ENCODE results near the gene TSEN54. TPM values are rescaled to one million over a fixed set of nuclear protein-coding genes. Genes with fewer than 3 reads are reported as not detected.
A peak's percentile ranks its signal among the peaks of the same experiment; 100 is the strongest.

The TSEN54 gene
- total and polyA plus RNA-seq, 9 donors: 11.3 to 35.0 (median 18.8) TPM

DNA sequence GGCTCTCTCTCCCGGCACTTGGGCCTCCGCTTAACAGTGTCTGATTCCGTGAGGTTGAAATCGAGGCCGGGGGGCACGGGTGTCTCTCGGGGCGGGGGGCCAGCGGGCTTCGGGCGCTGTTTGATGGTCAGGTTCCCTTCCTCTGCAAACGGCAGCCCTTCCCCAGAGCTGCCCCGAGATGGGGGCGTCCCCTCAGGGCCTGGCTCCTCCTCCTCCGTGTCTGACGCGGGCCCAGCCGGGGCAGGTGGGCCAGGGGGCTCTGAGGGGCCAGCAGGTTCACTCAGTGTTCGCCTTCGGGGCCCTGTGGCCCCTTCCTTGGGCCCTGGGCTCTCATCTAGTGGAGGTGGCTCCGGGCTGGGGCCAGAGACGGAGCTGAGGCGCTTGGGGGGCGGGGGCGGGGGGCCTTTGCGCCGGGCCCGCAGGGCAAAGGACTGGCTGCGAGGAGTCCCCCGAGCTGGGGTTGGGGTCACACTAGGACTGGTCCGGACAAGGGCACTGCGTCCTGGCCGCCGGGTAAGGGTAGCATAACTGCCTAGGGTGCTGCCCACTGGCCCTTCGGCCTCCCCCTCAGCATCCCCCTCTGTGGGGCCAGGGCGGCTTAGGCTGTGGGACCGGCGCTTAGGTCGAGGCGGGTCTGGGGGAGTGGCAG lies 14.1 kb upstream of the TSEN54 start:
- TF ChIP-seq, protein P1, sequence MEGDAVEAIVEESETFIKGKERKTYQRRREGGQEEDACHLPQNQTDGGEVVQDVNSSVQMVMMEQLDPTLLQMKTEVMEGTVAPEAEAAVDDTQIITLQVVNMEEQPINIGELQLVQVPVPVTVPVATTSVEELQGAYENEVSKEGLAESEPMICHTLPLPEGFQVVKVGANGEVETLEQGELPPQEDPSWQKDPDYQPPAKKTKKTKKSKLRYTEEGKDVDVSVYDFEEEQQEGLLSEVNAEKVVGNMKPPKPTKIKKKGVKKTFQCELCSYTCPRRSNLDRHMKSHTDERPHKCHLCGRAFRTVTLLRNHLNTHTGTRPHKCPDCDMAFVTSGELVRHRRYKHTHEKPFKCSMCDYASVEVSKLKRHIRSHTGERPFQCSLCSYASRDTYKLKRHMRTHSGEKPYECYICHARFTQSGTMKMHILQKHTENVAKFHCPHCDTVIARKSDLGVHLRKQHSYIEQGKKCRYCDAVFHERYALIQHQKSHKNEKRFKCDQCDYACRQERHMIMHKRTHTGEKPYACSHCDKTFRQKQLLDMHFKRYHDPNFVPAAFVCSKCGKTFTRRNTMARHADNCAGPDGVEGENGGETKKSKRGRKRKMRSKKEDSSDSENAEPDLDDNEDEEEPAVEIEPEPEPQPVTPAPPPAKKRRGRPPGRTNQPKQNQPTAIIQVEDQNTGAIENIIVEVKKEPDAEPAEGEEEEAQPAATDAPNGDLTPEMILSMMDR (IDR thresholded peaks at IDR 0.05): no peak
- TF ChIP-seq POLR2A (IDR thresholded peaks at IDR 0.05) (no peak), EP300 (IDR thresholded peaks at IDR 0.05) (no peak)
- Histone ChIP-seq H3K27ac (no peak overlapping the region), H3K36me3 (no peaks in the 10 kb centered on the region), H3K27me3 (no peaks in the 10 kb centered on the region), H3K4me1 (ENCODE audit: insufficient read depth) (peaks cover 3% of the 10 kb centered on the region), H3K9me3 (no peaks in the 10 kb centered on the region), H3K4me3 (no peak overlapping the region)
- DNase-seq: no peak
- 72 to 80% (median 78%) methylated on average over 15 to 40 of the region's 40 CpGs for WGBS, 3 donors
- intact Hi-C loops (cut with DNase I): no loop called here

DNA sequence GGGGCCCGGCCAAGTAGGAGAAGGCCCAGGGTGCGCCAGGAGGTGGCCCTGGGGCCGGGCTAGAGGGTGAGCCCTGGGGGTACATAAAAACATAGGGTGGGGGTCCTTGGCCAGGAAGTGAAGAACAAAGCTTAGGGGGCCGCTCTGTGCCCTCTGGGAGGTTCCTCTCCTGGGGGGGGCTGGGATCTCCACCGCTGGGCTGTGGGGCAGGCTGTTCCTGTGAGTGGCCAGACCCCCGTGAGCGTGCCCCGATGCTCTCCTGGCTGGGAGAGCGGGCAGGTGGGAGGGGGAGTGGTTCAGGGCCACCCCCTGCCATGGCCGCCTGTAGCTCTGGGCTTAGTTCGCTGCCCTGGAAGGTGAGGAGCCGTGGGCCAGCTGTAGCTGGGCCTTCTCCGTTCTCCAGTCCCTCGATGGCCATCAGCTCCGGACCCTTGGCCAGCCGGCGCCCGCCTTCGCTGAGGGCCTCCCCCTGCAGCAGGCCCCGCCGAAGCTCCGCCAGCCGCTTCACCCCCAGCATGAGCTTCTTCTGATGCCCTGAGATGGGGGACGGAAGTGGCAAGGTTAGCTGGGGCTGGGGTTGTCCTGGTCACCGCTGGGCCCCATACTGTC lies 13.5 kb upstream of the TSEN54 start:
- Histone ChIP-seq H3K27me3 (no peaks in the 10 kb centered on the region), H3K4me1 (ENCODE audit: insufficient read depth) (peaks cover 3% of the 10 kb centered on the region), H3K36me3 (no peaks in the 10 kb centered on the region), H3K4me3 (no peak overlapping the region), H3K9me3 (no peaks in the 10 kb centered on the region), H3K27ac (no peak overlapping the region)
- TF ChIP-seq, protein P1 (IDR thresholded peaks at IDR 0.05): no peak
- TF ChIP-seq EP300 (IDR thresholded peaks at IDR 0.05) (no peak), POLR2A (IDR thresholded peaks at IDR 0.05) (no peak)
- WGBS, 3 donors: 83 to 91% (median 87%) methylated on average over 24 to 25 of the region's 25 CpGs
- peak in 1 of 5 donors; percentile 36 for DNase-seq
- intact Hi-C loops (cut with DNase I): no loop called here

DNA sequence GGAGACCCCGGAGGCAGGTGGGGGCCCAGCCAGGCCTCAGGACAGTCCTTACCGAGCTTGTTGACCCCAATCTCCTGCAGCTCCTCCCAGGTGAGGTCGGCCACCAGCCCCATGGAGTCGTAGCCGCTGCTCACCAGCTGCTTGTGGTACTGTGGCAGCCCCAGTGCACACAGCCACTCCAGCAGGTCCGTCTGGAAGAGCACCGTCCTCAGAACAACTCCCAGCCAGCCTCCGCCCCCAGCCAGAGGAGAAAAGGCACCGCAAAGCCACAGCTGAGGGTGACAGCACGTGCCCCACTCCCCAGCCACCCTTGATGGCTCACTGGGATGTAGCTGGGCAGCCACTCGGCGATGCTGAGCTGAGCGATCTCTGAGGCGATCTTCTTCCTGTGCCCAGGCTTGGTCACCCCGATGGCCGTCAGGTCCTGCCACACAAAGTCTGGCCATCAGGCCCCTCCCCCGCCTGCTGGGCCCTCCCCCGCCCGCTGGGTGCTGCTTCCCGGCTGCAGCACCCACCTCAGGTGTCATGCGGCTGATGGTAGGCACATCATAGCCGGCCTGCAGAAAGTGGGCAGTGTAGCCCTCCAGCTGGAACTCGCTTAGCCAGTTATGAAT lies 12.9 kb upstream of the TSEN54 start:
- no peak for DNase-seq
- Histone ChIP-seq H3K27me3 (no peaks in the 10 kb centered on the region), H3K36me3 (no peaks in the 10 kb centered on the region), H3K4me1 (ENCODE audit: insufficient read depth) (peaks cover 3% of the 10 kb centered on the region), H3K27ac (no peak overlapping the region), H3K9me3 (no peaks in the 10 kb centered on the region), H3K4me3 (no peak overlapping the region)
- 82 to 87% (median 86%) methylated on average over 15 to 23 of the region's 23 CpGs for WGBS, 3 donors
- intact Hi-C loops (cut with DNase I): no loop called here
- TF ChIP-seq EP300 (IDR thresholded peaks at IDR 0.05) (no peak), POLR2A (IDR thresholded peaks at IDR 0.05) (no peak)
- TF ChIP-seq, protein P1 (IDR thresholded peaks at IDR 0.05): no peak

DNA sequence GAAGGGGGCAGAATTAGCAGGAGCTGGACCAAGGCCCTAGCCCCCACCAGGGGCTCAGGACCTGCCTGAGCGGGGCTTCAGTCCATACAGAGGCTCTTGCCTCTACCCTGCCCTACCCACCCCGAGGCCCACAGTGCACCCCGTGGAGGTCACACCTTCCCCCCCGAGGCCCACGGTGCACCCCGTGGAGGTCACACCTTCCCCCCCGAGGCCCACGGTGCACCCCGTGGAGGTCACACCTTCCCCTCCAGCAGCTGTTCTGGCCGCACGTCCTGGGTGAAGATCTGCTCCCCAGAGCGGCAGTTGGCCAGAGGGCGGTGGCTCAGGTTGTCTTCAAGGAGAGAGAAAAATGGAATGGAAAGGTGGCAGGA lies 12.4 kb upstream of the TSEN54 start:
- Histone ChIP-seq H3K36me3 (no peaks in the 10 kb centered on the region), H3K4me1 (ENCODE audit: insufficient read depth) (peaks cover 3% of the 10 kb centered on the region)
- TF ChIP-seq POLR2A (IDR thresholded peaks at IDR 0.05): no peak

More for the DNA sequence above, 12.4 kb upstream of the TSEN54 start:
- H3K27me3 ChIP-seq: no peaks in the 10 kb centered on the region
- 58 to 72% (median 64%) methylated on average over 8 to 13 of the region's 13 CpGs for WGBS, 3 donors
- H3K27ac ChIP-seq: no peak overlapping the region
- H3K9me3 ChIP-seq: no peaks in the 10 kb centered on the region
- no peak for DNase-seq
- intact Hi-C loops (cut with DNase I): no loop called here
- H3K4me3 ChIP-seq: no peak overlapping the region
